ENCODE measurements around the gene SLC10A2. TPM values are rescaled to one million over a fixed set of nuclear protein-coding genes. Genes with fewer than 3 reads are reported as not detected.

SLC10A2 gene, protein sequence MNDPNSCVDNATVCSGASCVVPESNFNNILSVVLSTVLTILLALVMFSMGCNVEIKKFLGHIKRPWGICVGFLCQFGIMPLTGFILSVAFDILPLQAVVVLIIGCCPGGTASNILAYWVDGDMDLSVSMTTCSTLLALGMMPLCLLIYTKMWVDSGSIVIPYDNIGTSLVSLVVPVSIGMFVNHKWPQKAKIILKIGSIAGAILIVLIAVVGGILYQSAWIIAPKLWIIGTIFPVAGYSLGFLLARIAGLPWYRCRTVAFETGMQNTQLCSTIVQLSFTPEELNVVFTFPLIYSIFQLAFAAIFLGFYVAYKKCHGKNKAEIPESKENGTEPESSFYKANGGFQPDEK
- not detected in 2 replicates for total RNA-seq

GRCh38 chr13:103066079-103066780, at the start of gene SLC10A2:
TSS of gene SLC10A2 (minus strand) at chr13:103066417. CDS start at chr13:103066249, 168 bp downstream.

Other genes with a start within 250 kb of the SLC10A2 start
- 51.3 and 55.5 TPM in 2 replicates for gene ERCC5, start 220.4 kb downstream of the SLC10A2 start, total RNA-seq